Jurkat, Clone E6-1 (cell line): ENCODE results near the gene PAPPA2.

Source experiments
- DNase-seq: peaks from one replicate; pipeline ENCODE4 v3.0.0-alpha.2; 2011; ENCODE audit warnings: low read depth, low spot score
- H3K4me3 ChIP-seq: 2 replicates; pipeline ENCODE4 v1.5.1; 2011; ENCODE audit warnings: mild to moderate bottlenecking, low read length, control low read depth, moderate library complexity

The PAPPA2 gene

GRCh38 chr1:176778056-176778455 is 315.1 kb downstream of the PAPPA2 start:
- no peak for DNase-seq
- H3K4me3 ChIP-seq = no peak overlapping the region

GRCh38 chr1:176779992-176780328 is 317.0 kb downstream of the PAPPA2 start:
- H3K4me3 ChIP-seq = no peak overlapping the region
- no peak for DNase-seq

GRCh38 chr1:176783309-176783708 is 320.3 kb downstream of the PAPPA2 start:
- no peak overlapping the region for H3K4me3 ChIP-seq
- no peak for DNase-seq

GRCh38 chr1:176785056-176785455 is 322.1 kb downstream of the PAPPA2 start:
- DNase-seq = no peak
- H3K4me3 ChIP-seq = no peak overlapping the region

GRCh38 chr1:176785791-176786190 is 322.8 kb downstream of the PAPPA2 start:
- no peak for DNase-seq
- H3K4me3 ChIP-seq = no peak overlapping the region

- no peak for DNase-seq
- no peak overlapping the region for H3K4me3 ChIP-seq
These were observed 323.3 kb downstream of the PAPPA2 start for GRCh38 chr1:176786274-176786673.

GRCh38 chr1:176789571-176790090 is 326.7 kb downstream of the PAPPA2 start:
- DNase-seq = no peak

GRCh38 chr1:176790786-176791185 is 327.8 kb downstream of the PAPPA2 start:
- no peak for DNase-seq
- H3K4me3 ChIP-seq = no peak overlapping the region

More at GRCh38 chr1:176789571-176790090, 326.7 kb downstream of the PAPPA2 start:
- H3K4me3 ChIP-seq = no peak overlapping the region

- DNase-seq = no peak
- no peak overlapping the region for H3K4me3 ChIP-seq
These were observed 328.9 kb downstream of the PAPPA2 start for GRCh38 chr1:176791906-176792305.

GRCh38 chr1:176794897-176795508 is 332.0 kb downstream of the PAPPA2 start:
- H3K4me3 ChIP-seq = no peak overlapping the region
- no peak for DNase-seq

- DNase-seq = no peak
These were observed 333.0 kb downstream of the PAPPA2 start for GRCh38 chr1:176795929-176796328.

GRCh38 chr1:176796583-176796982 is 333.6 kb downstream of the PAPPA2 start:
- no peak for DNase-seq
- no peak overlapping the region for H3K4me3 ChIP-seq

More at GRCh38 chr1:176795929-176796328, 333.0 kb downstream of the PAPPA2 start:
- no peak overlapping the region for H3K4me3 ChIP-seq

- no peak for DNase-seq
- H3K4me3 ChIP-seq = no peak overlapping the region
These were observed 336.4 kb downstream of the PAPPA2 start for GRCh38 chr1:176799327-176799726.

GRCh38 chr1:176800978-176801513 is 338.1 kb downstream of the PAPPA2 start:
- no peak overlapping the region for H3K4me3 ChIP-seq

GRCh38 chr1:176801514-176802020 is 338.6 kb downstream of the PAPPA2 start:
- H3K4me3 ChIP-seq = no peak overlapping the region
- DNase-seq = no peak

More at GRCh38 chr1:176800978-176801513, 338.1 kb downstream of the PAPPA2 start:
- no peak for DNase-seq

GRCh38 chr1:176802316-176802715 is 339.3 kb downstream of the PAPPA2 start:
- H3K4me3 ChIP-seq = no peak overlapping the region
- no peak for DNase-seq

GRCh38 chr1:176803042-176803441 is 340.1 kb downstream of the PAPPA2 start:
- DNase-seq = no peak
- no peak overlapping the region for H3K4me3 ChIP-seq

- H3K4me3 ChIP-seq = no peak overlapping the region
- no peak for DNase-seq
These were observed 340.6 kb downstream of the PAPPA2 start for GRCh38 chr1:176803596-176803995.

- no peak for DNase-seq
These were observed 346.3 kb downstream of the PAPPA2 start for GRCh38 chr1:176809292-176809691.

GRCh38 chr1:176811511-176812288 is 348.7 kb downstream of the PAPPA2 start:
- no peak for DNase-seq
- H3K4me3 ChIP-seq = no peak overlapping the region

More at GRCh38 chr1:176809292-176809691, 346.3 kb downstream of the PAPPA2 start:
- H3K4me3 ChIP-seq = no peak overlapping the region
